ENCODE data around the gene SMPDL3A. TPM values are rescaled to one million over a fixed set of nuclear protein-coding genes. Genes with fewer than 3 reads are reported as not detected.

The SMPDL3A gene
- total RNA-seq, 1 donor from 2014 or later: 3.3 TPM

DNA sequence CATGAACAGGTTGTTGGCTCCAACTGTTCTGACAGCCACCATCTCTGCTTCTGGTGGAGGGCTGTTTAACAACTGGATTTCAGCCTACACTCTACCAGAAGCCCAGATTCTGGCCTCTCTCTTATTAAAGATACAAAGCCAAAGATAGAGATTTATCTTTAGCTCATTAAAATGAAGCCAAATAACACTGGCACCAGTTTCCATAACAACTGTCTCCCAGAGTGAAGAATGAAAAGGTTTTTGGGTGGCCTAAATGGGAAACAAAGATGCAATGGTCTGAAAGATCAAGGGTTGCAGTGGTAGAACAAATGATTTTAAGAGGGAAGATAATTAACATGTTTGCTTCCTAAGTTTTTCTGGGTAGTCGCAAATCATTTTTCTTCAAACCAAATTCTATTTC is 3.2 kb upstream of the SMPDL3A start:
- no peaks in the 10 kb centered on the region for H3K9me3 Mint-ChIP-seq
- H3K27ac Mint-ChIP-seq (ENCODE audit: unreplicated experiment): no peak overlapping the region
- no peak for TF ChIP-seq CTCF (conservative IDR thresholded peaks at IDR 0.05)
- H3K4me1 Mint-ChIP-seq: peaks cover 49% of the 10 kb centered on the region
- H3K27me3 Mint-ChIP-seq (ENCODE audit: low read depth): peaks cover 3% of the 10 kb centered on the region
- no peak for DNase-seq (ENCODE audit: low read depth, low spot score)
- H3K4me3 Mint-ChIP-seq: peak overlapping the region; percentile 57
- no peaks in the 10 kb centered on the region for H3K36me3 Mint-ChIP-seq (ENCODE audit: low read depth)

- Mint-ChIP-seq H3K27me3 (ENCODE audit: low read depth) (peaks cover 3% of the 10 kb centered on the region), H3K4me3 (peak overlapping the region; percentile 70), H3K27ac (ENCODE audit: unreplicated experiment) (no peak overlapping the region)
Observed at GRCh38 chr6:122787721-122788120, 1.3 kb upstream of the SMPDL3A start.

GRCh38 chr6:122788208-122788607 is 850 bp upstream of the SMPDL3A start:
- DNase-seq (ENCODE audit: low read depth, low spot score): no peak
- peaks cover 2% of the 10 kb centered on the region for H3K36me3 Mint-ChIP-seq (ENCODE audit: low read depth)
- H3K27me3 Mint-ChIP-seq (ENCODE audit: low read depth): peaks cover 3% of the 10 kb centered on the region
- H3K4me1 Mint-ChIP-seq: peaks cover 37% of the 10 kb centered on the region
- no peak overlapping the region for H3K27ac Mint-ChIP-seq (ENCODE audit: unreplicated experiment)
- no peaks in the 10 kb centered on the region for H3K9me3 Mint-ChIP-seq
- TF ChIP-seq CTCF (conservative IDR thresholded peaks at IDR 0.05): no peak
- H3K4me3 Mint-ChIP-seq: peak overlapping the region; percentile 70

More at GRCh38 chr6:122787721-122788120, 1.3 kb upstream of the SMPDL3A start:
- TF ChIP-seq CTCF (conservative IDR thresholded peaks at IDR 0.05): no peak
- Mint-ChIP-seq H3K4me1 (peaks cover 37% of the 10 kb centered on the region), H3K9me3 (no peaks in the 10 kb centered on the region), H3K36me3 (ENCODE audit: low read depth) (peaks cover 2% of the 10 kb centered on the region)
- DNase-seq (ENCODE audit: low read depth, low spot score): no peak

- no peak for DNase-seq (ENCODE audit: low read depth, low spot score)
- Mint-ChIP-seq H3K4me3 (peak overlapping the region; percentile 96), H3K27me3 (ENCODE audit: low read depth) (peaks cover 3% of the 10 kb centered on the region), H3K36me3 (ENCODE audit: low read depth) (peaks cover 2% of the 10 kb centered on the region), H3K9me3 (no peaks in the 10 kb centered on the region), H3K4me1 (peaks cover 37% of the 10 kb centered on the region), H3K27ac (ENCODE audit: unreplicated experiment) (peak overlapping the region; percentile 8)
- TF ChIP-seq CTCF (conservative IDR thresholded peaks at IDR 0.05): no peak
Observed at GRCh38 chr6:122788663-122789181, 336 bp upstream of the SMPDL3A start.

DNA sequence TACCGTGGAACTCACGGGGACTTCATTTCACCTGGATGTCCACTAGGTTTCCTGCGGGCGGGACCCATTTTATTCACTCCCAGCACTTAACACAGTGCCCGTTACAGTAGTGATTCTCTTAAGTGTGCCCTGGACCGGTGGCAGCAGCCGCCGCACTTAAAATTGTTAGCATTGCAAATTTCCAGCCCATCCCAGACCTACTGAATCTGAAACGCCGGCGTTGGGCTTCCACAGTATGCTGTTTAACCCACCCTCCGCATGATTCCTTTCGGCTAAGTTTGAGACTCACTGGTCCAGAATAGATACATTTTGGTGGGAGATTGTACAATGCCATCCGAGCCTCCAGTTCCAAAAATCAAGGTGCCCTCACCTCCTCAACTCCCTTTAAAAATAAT is 967 bp downstream of the SMPDL3A start:
- peaks cover 37% of the 10 kb centered on the region for H3K4me1 Mint-ChIP-seq
- peak overlapping the region; percentile 96 for H3K4me3 Mint-ChIP-seq
- no peak for TF ChIP-seq CTCF (conservative IDR thresholded peaks at IDR 0.05)
- no peaks in the 10 kb centered on the region for H3K9me3 Mint-ChIP-seq
- no peak for DNase-seq (ENCODE audit: low read depth, low spot score)
- peaks cover 3% of the 10 kb centered on the region for H3K27me3 Mint-ChIP-seq (ENCODE audit: low read depth)
- peak overlapping the region; percentile 91 for H3K27ac Mint-ChIP-seq (ENCODE audit: unreplicated experiment)
- H3K36me3 Mint-ChIP-seq (ENCODE audit: low read depth): peaks cover 2% of the 10 kb centered on the region

All from neural crest cell (in vitro differentiated cells).